NCI-H2196 treated with DMSO at 0.1 percent for 48 hours (cell line): ENCODE measurements around the gene BACH2.
"Not testable (repeated sequence)": the region's sequence is repeated elsewhere in the genome, so short reads cannot be mapped to it uniquely, and the experiment has no call there.

Source experiments
- DNase-seq: peaks from one replicate; lab custom pipeline; 2025; ENCODE audit not compliant: unreplicated experiment; lab: John Stamatoyannopoulos, UW

Gene BACH2

GRCh38 chr6:90076511-90077415 lies 219.9 kb downstream of the BACH2 start:
- no peak for DNase-seq

- no peak for DNase-seq
Measured at GRCh38 chr6:90074161-90074850, 222.3 kb downstream of the BACH2 start.

GRCh38 chr6:90072935-90073464 lies 223.6 kb downstream of the BACH2 start:
- no peak for DNase-seq

GRCh38 chr6:90072501-90072900 lies 224.1 kb downstream of the BACH2 start:
- DNase-seq: no peak

- DNase-seq: no peak
Measured at GRCh38 chr6:90068703-90069523, 227.7 kb downstream of the BACH2 start.

- no peak for DNase-seq
Measured at GRCh38 chr6:90068264-90068663, 228.4 kb downstream of the BACH2 start.

GRCh38 chr6:90066697-90067096 lies 229.9 kb downstream of the BACH2 start:
- no peak for DNase-seq

GRCh38 chr6:90065173-90065572 lies 231.5 kb downstream of the BACH2 start:
- DNase-seq: no peak

- DNase-seq: no peak
Measured at GRCh38 chr6:90062667-90063066, 234.0 kb downstream of the BACH2 start.

- no peak for DNase-seq
Measured at GRCh38 chr6:90062051-90062450, 234.6 kb downstream of the BACH2 start.

GRCh38 chr6:90059178-90059577 lies 237.5 kb downstream of the BACH2 start:
- not testable (repeated sequence) for DNase-seq

GRCh38 chr6:90055924-90056323 lies 240.7 kb downstream of the BACH2 start:
- DNase-seq: not testable (repeated sequence)

GRCh38 chr6:90054193-90054592 lies 242.4 kb downstream of the BACH2 start:
- not testable (repeated sequence) for DNase-seq

GRCh38 chr6:90053614-90054013 lies 243.0 kb downstream of the BACH2 start:
- DNase-seq: no peak

- no peak for DNase-seq
Measured at GRCh38 chr6:90049295-90049694, 247.3 kb downstream of the BACH2 start.

GRCh38 chr6:90048206-90048967 lies 248.3 kb downstream of the BACH2 start:
- no peak for DNase-seq

- DNase-seq: no peak
Measured at GRCh38 chr6:90045535-90045934, 251.1 kb downstream of the BACH2 start.

GRCh38 chr6:90044833-90045381 lies 251.7 kb downstream of the BACH2 start:
- no peak for DNase-seq

GRCh38 chr6:90044182-90044832 lies 252.3 kb downstream of the BACH2 start:
- DNase-seq: no peak

GRCh38 chr6:90040931-90041330 lies 255.7 kb downstream of the BACH2 start:
- DNase-seq: no peak
